Kidney (tissue), 14 donors: ENCODE measurements around the gene FHL5. TPM values are rescaled to one million over a fixed set of nuclear protein-coding genes. Genes with fewer than 3 reads are reported as not detected.

Experiments used
- DNase-seq, 5 donors: peaks; one replicate each; pipeline ENCODE4 v3.0.0-alpha.2; 2013 to 2020
- FAIRE-seq: peaks from 2 replicates; lab custom pipeline; 2012; peaks lifted over from hg19 to GRCh38; lab: Jason Lieb, UNC
- H3K27ac ChIP-seq, 2 donors: one replicate each; pipeline ENCODE4 v1.7.0; 2013; ENCODE audit warnings: low read depth in 2 of 2, low read length in 2 of 2, inconsistent platforms in 1 of 2
- H3K27me3 ChIP-seq: one replicate; pipeline ENCODE4 v1.7.1; 2013; ENCODE audit warnings: low read length, inconsistent platforms; ENCODE audit not compliant: control insufficient read depth, insufficient read depth
- H3K36me3 ChIP-seq, 3 donors: one replicate each; pipeline versions ENCODE4 v1.7.0 to v1.7.1; 2013; ENCODE audit warnings: low read length in 3 of 3, control low read depth in 1 of 3, inconsistent platforms in 1 of 3; ENCODE audit not compliant: insufficient read depth in 3 of 3, control insufficient read depth in 2 of 3
- H3K4me1 ChIP-seq, 3 donors: one replicate each; pipeline versions ENCODE4 v1.7.0 to v1.7.1; 2013; ENCODE audit warnings: low read length in 3 of 3, inconsistent platforms in 1 of 3, low read depth in 1 of 3; ENCODE audit not compliant: control insufficient read depth in 2 of 3, insufficient read depth in 2 of 3
- H3K4me3 ChIP-seq, 3 donors: one replicate each; pipeline versions ENCODE4 v1.7.0 to v1.8.1; 2013; ENCODE audit warnings: low read length in 3 of 3, control low read depth in 1 of 3, inconsistent platforms in 1 of 3
- H3K9ac ChIP-seq, 3 donors: one replicate each; pipeline versions ENCODE4 v1.7.0 to v1.7.1; 2013; ENCODE audit warnings: low read length in 3 of 3, control low read depth in 1 of 3, inconsistent platforms in 1 of 3
- H3K9me3 ChIP-seq, 3 donors: one replicate each; pipeline versions ENCODE4 v1.7.0 to v1.7.1; 2013; ENCODE audit warnings: low read length in 3 of 3, control low read depth in 1 of 3, inconsistent platforms in 1 of 3; ENCODE audit not compliant: control insufficient read depth in 2 of 3, insufficient read depth in 1 of 3
- intact Hi-C: fragments of 100-400 bp; cut with DNase I; formaldehyde crosslinking; loops from one replicate; pipeline ENCODE4 v1.11.1; 2022
- polyA plus RNA-seq: library from polyadenylated mRNA; stranded (reverse); fragments of 350-450 nt; fragmentation: Illumina TruSeq; extraction: RNeasy Lipid Tissue Mini Kit (QIAGEN cat#74804); gene quantifications from one replicate; pipeline ENCODE4 v1.2.3, GENCODE V29; 2014; ENCODE audit warnings: low read depth, low replicate concordance; ENCODE audit not compliant: insufficient read depth
- total RNA-seq: library from RNA; stranded (reverse); fragmentation: NEBNext Ultra II Directional; extraction: Animal tissue kit (Norgen Biotek cat#: 25700); gene quantifications from one replicate; pipeline ENCODE4 v1.2.1, GENCODE V29; 2021
- TF ChIP-seq, protein P1 (sequence below): IDR thresholded peaks from 3 replicates; pipeline ENCODE4 v1.5.1; 2012; ENCODE audit warnings: mild to moderate bottlenecking, moderate library complexity, borderline replicate concordance; ENCODE audit not compliant: insufficient read depth; ENCODE audit errors: extremely low read depth
- donor health status: control.
- donor health status: control.
- donor health status: control.
- donor health status: control.
- donor health status: control.
- donor health status: DM: yes; HTN: yes; CAD: no.
- donor health status: Normal renal cell carcinoma (clear cell type).

FHL5 gene
- total and polyA plus RNA-seq, 2 donors from 2014 or later = 4.3 to 34.5 TPM

DNA sequence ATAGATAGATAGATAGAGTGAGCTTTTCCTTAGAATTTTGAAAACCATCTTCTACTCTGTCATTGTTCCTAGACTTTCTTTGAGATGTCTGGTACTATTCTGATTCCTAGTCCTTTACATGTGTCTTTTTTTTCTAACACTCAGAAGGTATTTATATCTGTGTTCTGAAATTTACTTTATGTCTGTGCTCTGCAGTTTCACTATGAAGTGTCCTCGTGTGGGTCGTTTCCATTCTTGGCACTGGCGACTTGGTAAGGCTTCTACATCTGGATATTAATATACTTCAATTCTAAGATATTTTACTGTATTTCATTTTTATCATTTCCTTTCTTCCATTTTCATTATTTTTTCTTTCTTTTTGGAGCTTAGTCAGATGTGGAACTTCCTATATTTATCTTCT, 87.0 kb downstream of the FHL5 start:
- TF ChIP-seq, protein P1, sequence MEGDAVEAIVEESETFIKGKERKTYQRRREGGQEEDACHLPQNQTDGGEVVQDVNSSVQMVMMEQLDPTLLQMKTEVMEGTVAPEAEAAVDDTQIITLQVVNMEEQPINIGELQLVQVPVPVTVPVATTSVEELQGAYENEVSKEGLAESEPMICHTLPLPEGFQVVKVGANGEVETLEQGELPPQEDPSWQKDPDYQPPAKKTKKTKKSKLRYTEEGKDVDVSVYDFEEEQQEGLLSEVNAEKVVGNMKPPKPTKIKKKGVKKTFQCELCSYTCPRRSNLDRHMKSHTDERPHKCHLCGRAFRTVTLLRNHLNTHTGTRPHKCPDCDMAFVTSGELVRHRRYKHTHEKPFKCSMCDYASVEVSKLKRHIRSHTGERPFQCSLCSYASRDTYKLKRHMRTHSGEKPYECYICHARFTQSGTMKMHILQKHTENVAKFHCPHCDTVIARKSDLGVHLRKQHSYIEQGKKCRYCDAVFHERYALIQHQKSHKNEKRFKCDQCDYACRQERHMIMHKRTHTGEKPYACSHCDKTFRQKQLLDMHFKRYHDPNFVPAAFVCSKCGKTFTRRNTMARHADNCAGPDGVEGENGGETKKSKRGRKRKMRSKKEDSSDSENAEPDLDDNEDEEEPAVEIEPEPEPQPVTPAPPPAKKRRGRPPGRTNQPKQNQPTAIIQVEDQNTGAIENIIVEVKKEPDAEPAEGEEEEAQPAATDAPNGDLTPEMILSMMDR = no peak
- no peak overlapping the region for H3K4me3 ChIP-seq
- no peak overlapping the region for H3K9ac ChIP-seq
- no peaks in the 10 kb centered on the region for H3K36me3 ChIP-seq
- H3K9me3 ChIP-seq = no peaks in the 10 kb centered on the region
- intact Hi-C loops = no loop called here
- no peak for FAIRE-seq
- H3K27ac ChIP-seq = no peak overlapping the region
- no peak for DNase-seq
- H3K27me3 ChIP-seq = no peaks in the 10 kb centered on the region
- no peaks in the 10 kb centered on the region for H3K4me1 ChIP-seq

- H3K27me3 ChIP-seq = no peaks in the 10 kb centered on the region
- H3K4me3 ChIP-seq = no peak overlapping the region
- no peak overlapping the region for H3K27ac ChIP-seq
- H3K9me3 ChIP-seq = no peaks in the 10 kb centered on the region
- H3K36me3 ChIP-seq = no peaks in the 10 kb centered on the region
- no peaks in the 10 kb centered on the region for H3K4me1 ChIP-seq
- TF ChIP-seq, protein P1 = no peak
- FAIRE-seq (no peak), DNase-seq (no peak)
- intact Hi-C loops = no loop called here
- no peak overlapping the region for H3K9ac ChIP-seq
Measured at GRCh38 chr6:96651816-96652215, 88.9 kb downstream of the FHL5 start.

DNA sequence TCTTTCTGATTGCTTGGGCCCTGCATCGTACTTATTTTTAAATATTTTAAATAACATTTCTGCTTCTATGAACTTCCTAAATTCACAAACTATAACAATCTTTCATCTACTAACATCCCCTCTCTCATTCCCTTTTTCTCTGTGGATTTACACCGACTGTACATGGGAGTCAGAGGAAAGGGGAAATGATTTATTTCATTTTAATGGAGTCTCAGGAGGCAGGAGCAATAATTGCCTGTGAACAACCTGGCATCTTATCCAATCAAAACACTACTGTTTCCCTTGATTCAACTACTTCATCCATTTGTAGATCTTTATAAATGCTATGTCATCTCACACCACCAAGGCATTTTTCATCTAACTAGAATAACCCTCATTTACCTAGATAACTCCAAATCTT, 89.6 kb downstream of the FHL5 start:
- DNase-seq = no peak
- no peak overlapping the region for H3K9ac ChIP-seq
- intact Hi-C loops = no loop called here
- no peaks in the 10 kb centered on the region for H3K4me1 ChIP-seq
- H3K9me3 ChIP-seq = no peaks in the 10 kb centered on the region
- no peak overlapping the region for H3K27ac ChIP-seq
- TF ChIP-seq, protein P1 = no peak
- no peak overlapping the region for H3K4me3 ChIP-seq
- no peak for FAIRE-seq
- no peaks in the 10 kb centered on the region for H3K27me3 ChIP-seq
- no peaks in the 10 kb centered on the region for H3K36me3 ChIP-seq

DNA sequence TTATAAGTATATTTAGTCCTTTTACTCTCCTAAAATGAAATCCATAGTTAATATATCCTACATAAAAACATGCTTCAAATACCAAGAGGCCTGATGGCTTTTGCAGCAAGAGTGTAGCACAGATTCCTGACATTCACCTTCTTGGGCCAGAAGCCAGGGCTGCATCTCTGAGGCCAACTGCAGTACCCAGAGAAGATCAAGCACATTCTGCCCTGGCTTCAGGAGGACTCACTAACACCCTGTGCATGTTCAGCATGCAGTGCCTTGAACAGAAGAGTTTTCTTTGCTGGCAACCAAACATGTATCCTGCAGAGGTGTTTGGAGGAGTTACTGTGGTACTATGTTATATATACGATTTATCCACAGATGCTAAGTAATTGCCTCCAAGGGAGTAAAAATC, 90.3 kb downstream of the FHL5 start:
- Histone ChIP-seq H3K4me3 (no peak overlapping the region), H3K9ac (no peak overlapping the region), H3K4me1 (no peaks in the 10 kb centered on the region), H3K27ac (no peak overlapping the region), H3K36me3 (no peaks in the 10 kb centered on the region), H3K9me3 (no peaks in the 10 kb centered on the region), H3K27me3 (no peaks in the 10 kb centered on the region)
- intact Hi-C loops = no loop called here
- DNase-seq = no peak
- TF ChIP-seq, protein P1 = no peak
- FAIRE-seq = no peak
